Endodermal cell (in vitro differentiated cells): ENCODE data around the gene SPATA31E1. TPM values are rescaled to one million over a fixed set of nuclear protein-coding genes. Genes with fewer than 3 reads are reported as not detected.
A peak's percentile ranks its signal among the peaks of the same experiment; 100 is the strongest.

Experiments
- DNase-seq: peaks from one replicate; pipeline ENCODE4 v3.0.0-alpha.2; 2017
- H3K27ac ChIP-seq: 2 replicates; pipeline ENCODE4 v1.5.1; 2013; ENCODE audit warnings: mild to moderate bottlenecking, low read depth, low read length, moderate library complexity
- H3K27me3 ChIP-seq: 2 replicates; pipeline ENCODE4 v1.6.1; 2013; ENCODE audit warnings: mild to moderate bottlenecking, low read length, moderate library complexity; ENCODE audit not compliant: insufficient read depth, control insufficient read depth, poor library complexity, severe bottlenecking
- H3K36me3 ChIP-seq: 2 replicates; pipeline ENCODE4 v1.7.0; 2013; ENCODE audit warnings: mild to moderate bottlenecking, low read length, moderate library complexity; ENCODE audit not compliant: control insufficient read depth, insufficient read depth
- H3K4me1 ChIP-seq: one replicate; pipeline ENCODE4 v1.7.0; 2013; ENCODE audit warnings: low read length; ENCODE audit not compliant: control insufficient read depth, insufficient read depth
- H3K4me3 ChIP-seq: 2 replicates; pipeline ENCODE4 v1.5.1; 2013; ENCODE audit warnings: mild to moderate bottlenecking, low read length, moderate library complexity
- H3K9ac ChIP-seq: 2 replicates; pipeline ENCODE4 v1.6.1; 2013; ENCODE audit warnings: mild to moderate bottlenecking, low read length, moderate library complexity; ENCODE audit not compliant: poor library complexity, severe bottlenecking; ENCODE audit errors: extremely low read depth
- H3K9me3 ChIP-seq: 2 replicates; pipeline ENCODE4 v1.6.1; 2013; ENCODE audit warnings: mild to moderate bottlenecking, low read length, moderate library complexity; ENCODE audit not compliant: control insufficient read depth
- H3K27ac Mint-ChIP-seq: 2 replicates; pipeline ENCODE4 v1.8.0; 2020; ENCODE audit warnings: mixed read lengths
- H3K27me3 Mint-ChIP-seq: 2 replicates; pipeline ENCODE4 v1.8.0; 2021; ENCODE audit warnings: mild to moderate bottlenecking, mixed read lengths; ENCODE audit not compliant: insufficient read depth
- H3K36me3 Mint-ChIP-seq: 2 replicates; pipeline ENCODE4 v1.8.0; 2020; ENCODE audit warnings: low read depth, mixed read lengths
- H3K4me1 Mint-ChIP-seq: 2 replicates; pipeline ENCODE4 v1.8.0; 2020; ENCODE audit warnings: mixed read lengths
- H3K4me3 Mint-ChIP-seq: 2 replicates; pipeline ENCODE4 v1.8.0; 2020; ENCODE audit warnings: mild to moderate bottlenecking, moderate library complexity, mixed read lengths
- H3K9me3 Mint-ChIP-seq: 2 replicates; pipeline ENCODE4 v1.8.0; 2020; ENCODE audit warnings: mild to moderate bottlenecking, mixed read lengths
- WGBS, 2 experiments: methylation state at CpG; one replicate each; pipeline versions ENCODE4 v1.1.5 to v1.1.7; 2013; ENCODE audit warnings: missing lambda C conversion rate in 2 of 2, mixed read lengths in 1 of 2; ENCODE audit not compliant: insufficient coverage in 1 of 2, insufficient read length in 1 of 2; 5-methylcytosine and 5-hydroxymethylcytosine counted together
- total RNA-seq, 2 donors: library from RNA; stranded (reverse); fragmentation: NEBNext Ultra II Directional in 1 of 2; extraction: Animal tissue kit (Norgen Biotek cat#: 25700) in 1 of 2; gene quantifications; 2 replicates in 1 of 2; 3 replicates in 1 of 2; pipeline ENCODE4 v1.2.1, GENCODE V29; 2021
- TF ChIP-seq, protein P1 (sequence below): fragments of 200-600 bp; sonication (generic); conservative IDR thresholded peaks from 2 replicates; pipeline ENCODE4 v1.5.0; 2021; ENCODE audit warnings: antibody characterized with exemption, mild to moderate bottlenecking

The SPATA31E1 gene
- total RNA-seq, 2 donors from 2014 or later, result not detected

DNA sequence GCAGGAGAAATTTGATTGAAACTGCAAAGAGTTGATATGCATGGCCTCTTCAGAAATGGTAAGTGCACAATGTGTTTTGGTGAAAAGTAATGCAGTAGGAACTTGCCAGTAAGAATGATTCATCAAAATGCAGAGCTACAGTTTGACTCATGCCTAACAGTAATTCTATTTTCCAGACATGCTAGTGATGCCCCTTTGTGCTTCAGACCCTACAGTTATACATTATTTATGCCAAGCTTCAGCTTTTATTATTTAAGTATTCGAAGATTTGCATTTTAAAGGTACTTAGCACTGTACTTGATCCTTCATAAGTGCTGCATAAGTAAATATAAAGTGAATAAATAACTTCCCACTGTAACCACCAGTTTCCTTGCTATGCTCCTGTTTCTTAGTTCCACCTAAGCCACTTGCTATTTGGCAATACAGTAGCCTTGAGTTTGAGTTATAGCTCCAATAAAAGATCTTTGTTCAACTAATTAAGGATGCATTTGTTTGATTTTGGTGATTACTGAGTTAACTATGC is 3.6 kb upstream of the SPATA31E1 start:
- peaks cover 8% of the 10 kb centered on the region for H3K9me3 Mint-ChIP-seq
- Histone ChIP-seq H3K4me3 (no peak overlapping the region), H3K4me1 (no peaks in the 10 kb centered on the region), H3K27me3 (no peaks in the 10 kb centered on the region), H3K9me3 (no peaks in the 10 kb centered on the region), H3K27ac (no peak overlapping the region), H3K36me3 (no peaks in the 10 kb centered on the region), H3K9ac (no peak overlapping the region)
- WGBS, 2 experiments, result no CpG with 5 or more reads among the region's 1 CpG
- TF ChIP-seq, protein P1, sequence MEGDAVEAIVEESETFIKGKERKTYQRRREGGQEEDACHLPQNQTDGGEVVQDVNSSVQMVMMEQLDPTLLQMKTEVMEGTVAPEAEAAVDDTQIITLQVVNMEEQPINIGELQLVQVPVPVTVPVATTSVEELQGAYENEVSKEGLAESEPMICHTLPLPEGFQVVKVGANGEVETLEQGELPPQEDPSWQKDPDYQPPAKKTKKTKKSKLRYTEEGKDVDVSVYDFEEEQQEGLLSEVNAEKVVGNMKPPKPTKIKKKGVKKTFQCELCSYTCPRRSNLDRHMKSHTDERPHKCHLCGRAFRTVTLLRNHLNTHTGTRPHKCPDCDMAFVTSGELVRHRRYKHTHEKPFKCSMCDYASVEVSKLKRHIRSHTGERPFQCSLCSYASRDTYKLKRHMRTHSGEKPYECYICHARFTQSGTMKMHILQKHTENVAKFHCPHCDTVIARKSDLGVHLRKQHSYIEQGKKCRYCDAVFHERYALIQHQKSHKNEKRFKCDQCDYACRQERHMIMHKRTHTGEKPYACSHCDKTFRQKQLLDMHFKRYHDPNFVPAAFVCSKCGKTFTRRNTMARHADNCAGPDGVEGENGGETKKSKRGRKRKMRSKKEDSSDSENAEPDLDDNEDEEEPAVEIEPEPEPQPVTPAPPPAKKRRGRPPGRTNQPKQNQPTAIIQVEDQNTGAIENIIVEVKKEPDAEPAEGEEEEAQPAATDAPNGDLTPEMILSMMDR, result no peak
- no peak overlapping the region for H3K4me3 Mint-ChIP-seq
- no peak for DNase-seq
- no peaks in the 10 kb centered on the region for H3K36me3 Mint-ChIP-seq
- H3K4me1 Mint-ChIP-seq, result peaks cover 7% of the 10 kb centered on the region
- no peak overlapping the region for H3K27ac Mint-ChIP-seq
- H3K27me3 Mint-ChIP-seq, result no peaks in the 10 kb centered on the region

DNA sequence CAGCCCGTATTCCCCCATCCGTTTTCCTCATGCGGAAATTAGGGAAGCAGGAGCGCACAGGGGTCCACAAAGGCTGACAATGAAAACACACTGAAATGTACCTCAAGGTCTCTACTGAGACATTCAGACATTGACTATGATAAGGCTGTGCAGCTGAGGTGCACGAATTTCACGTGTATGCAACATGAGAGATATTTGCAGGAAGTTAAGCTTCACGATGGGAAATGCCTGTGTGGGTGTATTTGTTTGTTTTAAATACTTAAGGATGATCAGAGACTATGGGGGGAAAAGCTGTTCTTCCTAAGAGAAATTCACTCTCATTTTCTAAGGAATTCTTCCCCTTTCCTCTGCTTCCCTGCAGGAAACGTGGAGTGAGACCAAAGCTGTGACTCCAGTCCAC is 2.6 kb upstream of the SPATA31E1 start:
- H3K4me3 ChIP-seq, result no peak overlapping the region
- H3K27ac ChIP-seq, result no peak overlapping the region
- H3K9ac ChIP-seq, result no peak overlapping the region
- TF ChIP-seq, protein P1, result no peak
- no peaks in the 10 kb centered on the region for H3K27me3 ChIP-seq
- H3K9me3 ChIP-seq, result no peaks in the 10 kb centered on the region
- no peak for DNase-seq
- no peaks in the 10 kb centered on the region for H3K4me1 ChIP-seq
- peaks cover 8% of the 10 kb centered on the region for H3K9me3 Mint-ChIP-seq
- no peaks in the 10 kb centered on the region for H3K27me3 Mint-ChIP-seq
- peaks cover 2% of the 10 kb centered on the region for H3K4me1 Mint-ChIP-seq
- WGBS, 2 experiments, result 83 to 85% methylated on average over 6 to 8 of the region's 8 CpGs
- H3K36me3 ChIP-seq, result no peaks in the 10 kb centered on the region
- H3K36me3 Mint-ChIP-seq, result no peaks in the 10 kb centered on the region
- H3K27ac Mint-ChIP-seq, result no peak overlapping the region
- H3K4me3 Mint-ChIP-seq, result no peak overlapping the region

DNA sequence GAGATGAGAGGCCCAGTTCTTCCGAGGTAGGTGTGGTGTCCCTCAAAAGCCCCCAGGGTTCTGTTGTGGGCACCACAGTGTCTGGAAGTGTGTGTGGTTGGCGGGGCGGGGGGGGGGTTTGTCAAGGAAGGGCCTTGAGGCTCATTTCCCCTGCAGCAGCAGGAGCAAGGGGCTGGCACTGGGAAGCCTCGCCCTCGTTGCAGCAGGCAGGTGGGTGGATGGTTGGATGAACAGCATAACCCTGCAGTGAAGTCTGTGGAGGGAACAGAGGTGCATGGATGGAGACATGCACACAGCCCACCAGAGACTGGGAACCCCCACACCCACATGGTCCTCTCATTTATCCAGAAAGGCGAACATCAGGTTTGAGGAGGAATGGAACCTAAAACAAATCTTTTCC is 2.0 kb upstream of the SPATA31E1 start:
- Mint-ChIP-seq H3K27ac (no peak overlapping the region), H3K27me3 (no peaks in the 10 kb centered on the region), H3K4me3 (no peak overlapping the region), H3K36me3 (no peaks in the 10 kb centered on the region), H3K4me1 (peaks cover 2% of the 10 kb centered on the region), H3K9me3 (peaks cover 8% of the 10 kb centered on the region)
- Histone ChIP-seq H3K4me3 (no peak overlapping the region), H3K36me3 (no peaks in the 10 kb centered on the region), H3K4me1 (no peaks in the 10 kb centered on the region), H3K9ac (no peak overlapping the region), H3K27me3 (no peaks in the 10 kb centered on the region), H3K27ac (no peak overlapping the region), H3K9me3 (no peaks in the 10 kb centered on the region)
- DNase-seq, result peak; percentile 38
- WGBS, 2 experiments, result 86% methylated on average over 6 of the region's 6 CpGs; no CpG with 5 or more reads in 1 of the 2 experiments
- TF ChIP-seq, protein P1, result no peak
